Mucosa of descending colon (tissue), 3 donors: ENCODE data around the gene ECT2. TPM values are rescaled to one million over a fixed set of nuclear protein-coding genes. Genes with fewer than 3 reads are reported as not detected.
"Not testable (repeated sequence)": the region's sequence is repeated elsewhere in the genome, so short reads cannot be mapped to it uniquely, and the experiment has no call there.

Source experiments
- ATAC-seq: fragments of 200-7000 bp; cut with Tn5 transposase; one replicate; pipeline ENCODE4 v1.9.1; 2020; ENCODE audit warnings: mild to moderate bottlenecking, moderate library complexity
- DNase-seq, 3 donors: peaks; one replicate each; pipeline ENCODE4 v3.0.0-alpha.2; 2020
- H3K36me3 ChIP-seq: fragments of 200-600 bp; one replicate; pipeline ENCODE4 v1.8.0; 2021; ENCODE audit warnings: low read depth, mild to moderate bottlenecking
- H3K4me1 ChIP-seq: fragments of 200-600 bp; one replicate; pipeline ENCODE4 v1.8.0; 2021; ENCODE audit warnings: low read depth, mild to moderate bottlenecking
- H3K4me3 ChIP-seq: fragments of 200-600 bp; one replicate; pipeline ENCODE4 v1.8.0; 2021; ENCODE audit warnings: mild to moderate bottlenecking
- H3K9me3 ChIP-seq: fragments of 200-600 bp; one replicate; pipeline ENCODE4 v1.8.0; 2021; ENCODE audit warnings: mild to moderate bottlenecking
- intact Hi-C, 2 donors: fragments of 100-400 bp; cut with DNase I in 1 of 2; cut with micrococcal nuclease in 1 of 2; formaldehyde crosslinking; loops; one replicate each; pipeline versions ENCODE4 v1.11.0 to v1.11.1; 2022; cut with DNase I, micrococcal nuclease
- total RNA-seq, 3 donors: library from RNA; stranded (reverse); fragmentation: NEBNext Ultra II Directional in 2 of 3; extraction: Animal tissue kit (Norgen Biotek cat#: 25700) in 2 of 3; gene quantifications; one replicate each; pipeline versions ENCODE4 v1.2.1 to v1.2.4, GENCODE V29; 2021 to 2023
- TF ChIP-seq, protein P1 (sequence below): fragments of 200-600 bp; IDR thresholded peaks from one replicate; pipeline ENCODE4 v1.8.0; 2022; ENCODE audit warnings: antibody characterized with exemption, mild to moderate bottlenecking
- donor health status: DM: no; HTN: no; CAD: no; lungs with moderate emphysema.
- donor health status: DM: no; HTN: no; CAD: no.
- donor health status: DM: no; HTN: yes; CAD: no.

The ECT2 gene
- total RNA-seq, 3 donors from 2014 or later, result 14.8 to 30.2 (median 14.9) TPM

DNA sequence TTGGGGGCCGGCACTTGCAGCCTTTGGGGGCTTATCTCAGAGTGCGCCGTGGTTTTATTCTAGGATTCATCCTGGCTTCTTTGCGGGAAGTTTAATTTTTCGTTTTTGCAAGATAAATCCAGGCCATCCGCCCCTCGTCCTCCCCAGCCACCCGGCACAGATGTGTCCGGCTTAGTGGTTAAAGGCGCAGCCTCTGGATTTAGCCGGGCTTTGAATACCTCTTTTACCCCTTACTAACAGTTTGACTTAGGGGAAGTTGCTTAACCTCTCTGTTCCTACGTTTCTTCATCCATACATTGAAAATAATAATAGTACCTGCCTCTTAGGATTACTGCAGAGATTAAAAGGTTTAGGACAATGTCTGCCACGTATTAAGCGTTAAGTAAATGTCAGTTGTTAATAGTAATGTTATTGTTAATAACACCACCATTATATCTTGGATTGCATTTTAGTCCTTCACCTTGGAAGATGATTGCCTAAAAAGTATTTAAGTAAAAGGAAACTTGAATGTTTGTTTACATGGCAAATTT lies 714 bp downstream of the ECT2 start:
- TF ChIP-seq, protein P1, sequence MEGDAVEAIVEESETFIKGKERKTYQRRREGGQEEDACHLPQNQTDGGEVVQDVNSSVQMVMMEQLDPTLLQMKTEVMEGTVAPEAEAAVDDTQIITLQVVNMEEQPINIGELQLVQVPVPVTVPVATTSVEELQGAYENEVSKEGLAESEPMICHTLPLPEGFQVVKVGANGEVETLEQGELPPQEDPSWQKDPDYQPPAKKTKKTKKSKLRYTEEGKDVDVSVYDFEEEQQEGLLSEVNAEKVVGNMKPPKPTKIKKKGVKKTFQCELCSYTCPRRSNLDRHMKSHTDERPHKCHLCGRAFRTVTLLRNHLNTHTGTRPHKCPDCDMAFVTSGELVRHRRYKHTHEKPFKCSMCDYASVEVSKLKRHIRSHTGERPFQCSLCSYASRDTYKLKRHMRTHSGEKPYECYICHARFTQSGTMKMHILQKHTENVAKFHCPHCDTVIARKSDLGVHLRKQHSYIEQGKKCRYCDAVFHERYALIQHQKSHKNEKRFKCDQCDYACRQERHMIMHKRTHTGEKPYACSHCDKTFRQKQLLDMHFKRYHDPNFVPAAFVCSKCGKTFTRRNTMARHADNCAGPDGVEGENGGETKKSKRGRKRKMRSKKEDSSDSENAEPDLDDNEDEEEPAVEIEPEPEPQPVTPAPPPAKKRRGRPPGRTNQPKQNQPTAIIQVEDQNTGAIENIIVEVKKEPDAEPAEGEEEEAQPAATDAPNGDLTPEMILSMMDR, result no peak

DNA sequence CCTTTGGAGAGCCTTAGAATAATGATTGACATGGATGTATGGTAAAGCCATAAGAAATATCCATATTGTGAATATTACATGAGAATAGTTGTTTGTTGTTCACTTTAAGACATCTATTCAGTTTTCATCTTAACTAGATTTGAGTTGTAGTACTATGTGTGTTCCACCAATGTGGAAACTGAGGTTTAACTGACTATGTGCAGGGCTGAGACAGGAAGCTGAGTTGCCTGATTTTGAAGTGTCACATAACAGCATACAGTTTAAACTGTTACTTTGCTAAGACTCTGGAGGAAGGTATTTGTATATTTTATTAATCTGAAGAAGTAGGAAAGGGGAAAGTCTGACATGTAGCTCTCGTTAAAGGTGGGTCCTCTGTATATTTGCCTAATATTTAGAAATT lies 2.1 kb downstream of the ECT2 start:
- H3K36me3 ChIP-seq, result no peaks in the 10 kb centered on the region
- peaks cover 11% of the 10 kb centered on the region for H3K4me1 ChIP-seq
- H3K4me3 ChIP-seq, result no peak overlapping the region
- H3K9me3 ChIP-seq, result no peaks in the 10 kb centered on the region
- TF ChIP-seq, protein P1, result no peak
- intact Hi-C loops, result no loop called here
- DNase-seq (no peak), ATAC-seq (no peak)

More for the DNA sequence above, 714 bp downstream of the ECT2 start:
- ATAC-seq (peak; percentile 13), DNase-seq (no peak)
- intact Hi-C loops, result no loop called here
- H3K36me3 ChIP-seq, result no peaks in the 10 kb centered on the region
- H3K4me1 ChIP-seq, result peaks cover 11% of the 10 kb centered on the region
- no peaks in the 10 kb centered on the region for H3K9me3 ChIP-seq
- peak overlapping the region; percentile 67 for H3K4me3 ChIP-seq

DNA sequence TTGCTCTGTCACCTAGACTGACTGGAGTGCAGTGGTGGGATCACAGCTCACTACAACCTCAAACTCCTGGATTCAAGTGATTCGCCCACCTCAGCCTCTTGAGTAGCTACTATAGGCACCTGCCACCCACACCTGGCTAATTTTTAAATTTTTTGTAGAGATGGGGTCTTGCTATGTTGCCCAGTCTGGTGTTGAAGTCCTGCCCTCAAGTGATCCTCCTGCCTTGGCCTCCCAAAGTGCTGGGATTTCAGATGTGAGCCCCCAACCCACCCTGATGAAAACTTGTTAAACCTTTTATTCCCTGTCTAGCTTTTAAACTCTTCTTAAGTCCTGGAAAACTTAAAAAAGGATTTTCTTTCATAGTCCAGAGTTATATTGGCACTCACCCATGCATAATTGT lies 2.6 kb downstream of the ECT2 start:
- DNase-seq (no peak), ATAC-seq (no peak)
- no peak overlapping the region for H3K4me3 ChIP-seq
- peaks cover 11% of the 10 kb centered on the region for H3K4me1 ChIP-seq
- TF ChIP-seq, protein P1, result no peak
- no peaks in the 10 kb centered on the region for H3K36me3 ChIP-seq
- no peaks in the 10 kb centered on the region for H3K9me3 ChIP-seq
- intact Hi-C loops, result no loop called here

DNA sequence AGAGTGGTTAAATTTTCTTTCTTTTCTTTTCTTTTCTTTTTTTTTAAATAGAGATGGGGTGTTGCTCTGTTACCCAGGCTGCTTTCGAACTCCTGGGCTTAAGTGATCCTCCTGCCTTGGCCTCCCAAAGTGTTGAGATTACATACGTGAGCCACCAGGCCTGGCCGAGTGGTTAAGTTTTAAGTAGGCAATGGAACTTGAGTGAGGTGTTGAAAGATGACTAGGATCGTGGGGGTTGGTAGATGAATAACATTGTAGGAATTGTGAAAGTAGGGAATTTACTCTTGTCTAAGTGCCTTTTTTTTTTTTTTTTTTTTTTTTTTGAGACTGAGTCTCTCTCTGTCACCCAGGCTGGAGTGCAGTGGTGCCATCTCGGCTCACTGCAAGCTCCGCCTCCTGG lies 9.9 kb downstream of the ECT2 start:
- intact Hi-C loops, DNase-seq, H3K9me3 ChIP-seq, H3K4me3 ChIP-seq, H3K36me3 ChIP-seq, ATAC-seq, H3K4me1 ChIP-seq: not testable (repeated sequence)

DNA sequence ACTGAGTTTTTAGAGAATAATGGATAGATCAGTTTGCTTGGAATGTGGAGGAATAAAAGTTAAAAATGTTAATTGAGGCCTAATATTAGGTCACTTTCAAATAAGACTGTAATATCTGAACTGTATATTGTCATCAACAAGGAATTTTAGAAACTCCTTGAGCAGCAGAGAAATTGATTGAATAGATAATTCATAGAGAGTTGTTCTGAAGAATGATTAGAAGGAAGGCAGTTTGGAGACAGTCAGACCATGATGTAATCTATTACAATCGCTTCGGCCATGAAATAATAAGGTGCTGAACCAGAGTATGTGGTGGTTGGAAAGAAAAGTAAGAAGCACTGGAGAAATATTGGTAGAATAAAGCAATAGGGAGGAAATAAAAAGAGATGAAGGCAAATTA lies 15.7 kb downstream of the ECT2 start:
- TF ChIP-seq, protein P1, result no peak
- Histone ChIP-seq H3K36me3 (no peaks in the 10 kb centered on the region), H3K4me3 (no peak overlapping the region), H3K9me3 (no peaks in the 10 kb centered on the region), H3K4me1 (no peaks in the 10 kb centered on the region)
- intact Hi-C loops, result no loop called here
- DNase-seq (no peak), ATAC-seq (no peak)

DNA sequence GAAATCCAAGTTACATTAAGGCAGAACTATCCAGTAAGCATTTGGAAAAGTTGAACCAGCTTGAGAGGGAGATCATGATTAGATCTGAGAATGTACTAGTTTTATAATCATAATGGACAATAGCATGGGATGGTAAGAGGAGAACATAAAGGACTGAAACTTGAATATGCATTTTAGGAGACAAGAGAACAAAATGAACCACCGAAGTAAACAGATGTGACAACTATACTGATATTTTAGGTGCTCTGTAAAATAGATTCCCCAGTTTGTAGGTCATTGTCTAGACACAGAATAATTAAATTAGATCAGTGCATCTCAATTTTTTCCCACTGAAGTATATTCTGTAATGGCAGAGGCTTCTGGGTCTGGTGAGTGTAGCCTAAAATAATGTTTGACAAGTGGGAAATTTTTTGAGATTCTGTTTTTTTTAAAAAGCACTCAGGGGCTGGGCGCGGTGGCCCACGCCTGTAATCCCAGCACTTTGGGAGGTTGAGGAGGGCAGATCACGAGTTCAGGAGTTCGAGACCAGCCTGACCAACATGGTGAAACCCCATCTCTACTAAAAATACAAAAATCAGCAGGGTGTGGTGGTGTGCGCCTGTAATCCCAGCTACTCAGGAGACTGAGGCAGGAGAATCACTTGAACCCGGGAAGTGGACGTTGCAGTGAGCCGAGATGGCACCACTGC lies 16.3 kb downstream of the ECT2 start:
- intact Hi-C loops, result no loop called here
- no peak for DNase-seq
- Histone ChIP-seq H3K36me3 (no peaks in the 10 kb centered on the region), H3K4me3 (no peak overlapping the region), H3K4me1 (no peaks in the 10 kb centered on the region), H3K9me3 (no peaks in the 10 kb centered on the region)
- no peak for ATAC-seq
- TF ChIP-seq, protein P1, result no peak
